SK-N-SH treated with all-trans-retinoic acid at 6 μM for 48 hours (cell line): ENCODE results near the gene ACTC1.

Experiments
- ATAC-seq: fragments of 200-7000 bp; cut with Tn5 transposase; 3 replicates; pipeline ENCODE4 v1.9.1; 2020; ENCODE audit warnings: mild to moderate bottlenecking, moderate library complexity
- ARNTL ChIP-seq: fragments of 450-650 bp; formaldehyde crosslinking; IDR thresholded peaks from 2 replicates; pipeline ENCODE4 v1.5.0; 2020; ENCODE audit warnings: low read depth, mild to moderate bottlenecking, moderate library complexity, borderline replicate concordance
- BACH2 ChIP-seq: fragments of 250-450 bp; sonication (Bioruptor Pico); IDR thresholded peaks from 2 replicates; pipeline ENCODE4 v1.9.0; 2021; ENCODE audit warnings: mild to moderate bottlenecking, borderline replicate concordance
- CREB5 ChIP-seq: fragments of 250-450 bp; sonication (Bioruptor Pico); IDR thresholded peaks from 2 replicates; pipeline ENCODE4 v1.5.1; 2020; ENCODE audit warnings: low read depth, mild to moderate bottlenecking, moderate library complexity
- CSDC2 ChIP-seq: fragments of 250-450 bp; sonication (Bioruptor Pico); IDR thresholded peaks from 2 replicates; pipeline ENCODE4 v1.5.0; 2020; ENCODE audit warnings: mild to moderate bottlenecking, moderate library complexity
- CSRNP3 ChIP-seq: fragments of 250-450 bp; sonication (Bioruptor Pico); IDR thresholded peaks from 2 replicates; pipeline ENCODE4 v1.5.1; 2021; ENCODE audit warnings: mild to moderate bottlenecking, moderate library complexity
- ESRRG ChIP-seq: fragments of 250-450 bp; sonication (Bioruptor Pico); IDR thresholded peaks from 2 replicates; pipeline ENCODE4 v1.6.1; 2021; ENCODE audit warnings: mild to moderate bottlenecking
- GLIS3 ChIP-seq: fragments of 250-450 bp; sonication (Bioruptor Pico); IDR thresholded peaks from 2 replicates; pipeline ENCODE4 v1.5.0; 2020; ENCODE audit warnings: mild to moderate bottlenecking, moderate library complexity
- ISL1 ChIP-seq: fragments of 250-450 bp; sonication (Bioruptor Pico); IDR thresholded peaks from 2 replicates; pipeline ENCODE4 v2.1.2; 2022; ENCODE audit warnings: mild to moderate bottlenecking, moderate library complexity
- PATZ1 ChIP-seq: fragments of 250-450 bp; sonication (Bioruptor Pico); IDR thresholded peaks from 2 replicates; pipeline ENCODE4 v1.8.0; 2020; ENCODE audit warnings: mild to moderate bottlenecking, moderate library complexity, borderline replicate concordance
- POU6F1 ChIP-seq: fragments of 250-450 bp; sonication (Bioruptor Pico); IDR thresholded peaks from 2 replicates; pipeline ENCODE4 v1.8.0; 2021; ENCODE audit warnings: low read depth, mild to moderate bottlenecking, moderate library complexity, borderline replicate concordance
- PPARA ChIP-seq: fragments of 250-450 bp; sonication (Bioruptor Pico); IDR thresholded peaks from 2 replicates; pipeline ENCODE4 v1.5.0; 2020; ENCODE audit warnings: mild to moderate bottlenecking, borderline replicate concordance
- RARB ChIP-seq: fragments of 250-450 bp; sonication (Bioruptor Pico); IDR thresholded peaks from 2 replicates; pipeline ENCODE4 v1.8.0; 2021; ENCODE audit warnings: mild to moderate bottlenecking, moderate library complexity
- SNAI2 ChIP-seq: fragments of 250-450 bp; sonication (Bioruptor Pico); IDR thresholded peaks from 2 replicates; pipeline ENCODE4 v1.5.0; 2020; ENCODE audit warnings: mild to moderate bottlenecking, moderate library complexity
- TCF4 ChIP-seq: fragments of 250-450 bp; sonication (Bioruptor Pico); IDR thresholded peaks from 2 replicates; pipeline ENCODE4 v1.8.0; 2021; ENCODE audit warnings: mild to moderate bottlenecking, moderate library complexity, borderline replicate concordance
- TOX ChIP-seq: fragments of 250-450 bp; sonication (Bioruptor Pico); IDR thresholded peaks from 2 replicates; pipeline ENCODE4 v1.8.0; 2021; ENCODE audit warnings: mild to moderate bottlenecking, moderate library complexity, borderline replicate concordance
- TSHZ2 ChIP-seq: fragments of 250-450 bp; sonication (Bioruptor Pico); IDR thresholded peaks from 2 replicates; pipeline ENCODE4 v1.5.0; 2020; ENCODE audit warnings: mild to moderate bottlenecking, moderate library complexity
- ZC3H10 ChIP-seq: fragments of 250-450 bp; sonication (Bioruptor Pico); IDR thresholded peaks from 2 replicates; pipeline ENCODE4 v1.5.1; 2021; ENCODE audit warnings: mild to moderate bottlenecking, moderate library complexity
- ZFP30 ChIP-seq: fragments of 450-650 bp; formaldehyde crosslinking; IDR thresholded peaks from 2 replicates; pipeline ENCODE4 v1.5.0; 2022; ENCODE audit warnings: mild to moderate bottlenecking, moderate library complexity
- ZNF565 ChIP-seq: fragments of 450-650 bp; formaldehyde crosslinking; conservative IDR thresholded peaks from 2 replicates; pipeline ENCODE4 v1.5.0; 2020; ENCODE audit warnings: low read depth, mild to moderate bottlenecking, moderate library complexity
- ZNF70 ChIP-seq: fragments of 450-650 bp; formaldehyde crosslinking; IDR thresholded peaks from 2 replicates; pipeline ENCODE4 v1.5.0; 2020; ENCODE audit warnings: mild to moderate bottlenecking, moderate library complexity
- ZNF8 ChIP-seq: fragments of 450-650 bp; formaldehyde crosslinking; IDR thresholded peaks from 2 replicates; pipeline ENCODE4 v1.5.0; 2020; ENCODE audit warnings: mild to moderate bottlenecking, moderate library complexity

Gene ACTC1

GRCh38 chr15:34759992-34760391 is 35.4 kb downstream of the ACTC1 start:
- TF ChIP-seq SNAI2 (CRISPR knock-in tag) (no peak), CSRNP3 (CRISPR knock-in tag) (no peak), RARB (no peak), BACH2 (CRISPR knock-in tag) (no peak), ESRRG (no peak), ZNF565 (CRISPR knock-in tag) (no peak), TCF4 (CRISPR knock-in tag) (no peak), GLIS3 (CRISPR knock-in tag) (no peak), ZC3H10 (CRISPR knock-in tag) (no peak), ZFP30 (CRISPR knock-in tag) (no peak), ZNF8 (CRISPR knock-in tag) (no peak), PPARA (CRISPR knock-in tag) (no peak)
- ATAC-seq: no peak

GRCh38 chr15:34759347-34759746 is 36.0 kb downstream of the ACTC1 start:
- TF ChIP-seq ZNF70 (CRISPR knock-in tag) (no peak), TSHZ2 (CRISPR knock-in tag) (no peak), TCF4 (CRISPR knock-in tag) (no peak), ZC3H10 (CRISPR knock-in tag) (no peak), BACH2 (CRISPR knock-in tag) (no peak), CSDC2 (CRISPR knock-in tag) (no peak), ZNF8 (CRISPR knock-in tag) (no peak), ZFP30 (CRISPR knock-in tag) (no peak), ZNF565 (CRISPR knock-in tag) (no peak), PPARA (CRISPR knock-in tag) (no peak), POU6F1 (CRISPR knock-in tag) (no peak), SNAI2 (CRISPR knock-in tag) (no peak), GLIS3 (CRISPR knock-in tag) (no peak), TOX (CRISPR knock-in tag) (no peak)
- no peak for ATAC-seq

GRCh38 chr15:34757262-34757661 is 38.1 kb downstream of the ACTC1 start:
- no peak for ATAC-seq
- TF ChIP-seq CREB5 (CRISPR knock-in tag) (no peak), ZNF565 (CRISPR knock-in tag) (no peak), BACH2 (CRISPR knock-in tag) (no peak), TSHZ2 (CRISPR knock-in tag) (no peak), PPARA (CRISPR knock-in tag) (no peak), ISL1 (CRISPR knock-in tag) (no peak), POU6F1 (CRISPR knock-in tag) (no peak), SNAI2 (CRISPR knock-in tag) (no peak), PATZ1 (no peak), ARNTL (no peak), ZNF70 (CRISPR knock-in tag) (no peak), ZNF8 (CRISPR knock-in tag) (no peak), TOX (CRISPR knock-in tag) (no peak), GLIS3 (CRISPR knock-in tag) (no peak), ZC3H10 (CRISPR knock-in tag) (no peak)
- TF ChIP-seq, all 23 proteins: peak for 0
